Fibroblast of skin of right biceps (primary cell): ENCODE data around the gene DNAJC6.
"Not testable (repeated sequence)": the region's sequence is repeated elsewhere in the genome, so short reads cannot be mapped to it uniquely, and the experiment has no call there.

Experiments
- DNase-seq: peaks from one replicate; pipeline ENCODE4 v3.0.0-alpha.2; 2013

The DNAJC6 gene

DNA sequence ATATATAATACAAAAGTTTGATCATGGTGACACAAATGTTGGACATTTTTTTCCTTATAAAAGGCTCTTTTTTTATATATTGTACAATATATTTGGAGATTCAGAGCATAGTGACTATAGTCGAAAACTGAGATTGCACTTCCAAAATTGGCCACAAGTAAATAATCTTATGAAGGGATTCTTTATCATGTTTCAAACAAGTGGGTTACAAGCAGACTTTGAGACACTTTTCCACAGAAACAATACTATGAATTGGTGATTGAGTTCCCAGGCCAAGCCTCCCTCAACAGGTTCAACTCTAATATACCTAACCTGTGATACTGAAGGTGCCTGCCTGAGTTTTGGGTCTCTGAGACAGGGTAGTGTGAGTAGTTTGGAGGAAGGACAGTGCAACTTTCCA, 124.9 kb downstream of the DNAJC6 start:
- no peak for DNase-seq

DNA sequence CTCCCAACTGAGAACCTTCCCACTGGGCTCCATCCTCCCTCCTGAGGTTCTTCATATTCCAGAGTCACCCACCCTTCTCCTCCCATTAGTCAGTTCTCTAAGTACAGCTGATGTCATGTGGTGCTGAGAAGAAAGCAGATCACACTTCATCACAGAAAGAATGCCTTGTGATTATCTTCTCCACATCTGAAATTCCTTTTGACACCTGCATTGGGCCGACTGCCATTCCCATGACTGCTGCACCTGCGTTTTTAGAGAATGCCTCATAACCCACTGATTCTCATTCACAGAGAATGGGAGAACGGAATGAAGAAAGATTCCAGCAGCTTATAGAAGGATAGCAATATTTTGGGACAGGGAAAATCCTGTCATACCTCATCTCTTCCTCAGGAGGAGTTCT, 125.4 kb downstream of the DNAJC6 start:
- peak; percentile 14 for DNase-seq

DNA sequence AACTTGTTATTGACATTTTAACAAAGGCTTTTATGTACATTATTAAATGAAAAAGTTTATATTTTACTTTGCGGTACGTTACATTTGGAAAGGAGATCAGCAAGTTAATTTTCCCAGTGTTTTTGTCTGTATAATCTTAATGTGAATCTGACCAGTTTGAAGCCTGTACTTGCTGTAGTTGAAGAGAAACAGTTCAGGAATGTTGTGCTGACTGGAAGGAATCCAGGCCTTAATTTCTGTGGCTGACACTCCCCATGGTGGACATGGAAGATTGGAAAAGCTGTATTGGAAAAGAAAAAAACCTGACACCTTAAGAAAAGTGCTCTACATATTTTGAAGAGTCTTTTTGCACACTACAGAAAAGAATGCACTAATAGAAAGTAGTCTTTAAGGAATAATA, 126.6 kb downstream of the DNAJC6 start:
- peak; percentile 75 for DNase-seq

- no peak for DNase-seq
These were observed 128.3 kb downstream of the DNAJC6 start for GRCh38 chr1:65437616-65438015.

GRCh38 chr1:65440322-65440900, 131.1 kb downstream of the DNAJC6 start:
- DNase-seq: no peak

- DNase-seq: peak; percentile 74
These were observed 131.6 kb downstream of the DNAJC6 start for GRCh38 chr1:65440915-65441314.

DNA sequence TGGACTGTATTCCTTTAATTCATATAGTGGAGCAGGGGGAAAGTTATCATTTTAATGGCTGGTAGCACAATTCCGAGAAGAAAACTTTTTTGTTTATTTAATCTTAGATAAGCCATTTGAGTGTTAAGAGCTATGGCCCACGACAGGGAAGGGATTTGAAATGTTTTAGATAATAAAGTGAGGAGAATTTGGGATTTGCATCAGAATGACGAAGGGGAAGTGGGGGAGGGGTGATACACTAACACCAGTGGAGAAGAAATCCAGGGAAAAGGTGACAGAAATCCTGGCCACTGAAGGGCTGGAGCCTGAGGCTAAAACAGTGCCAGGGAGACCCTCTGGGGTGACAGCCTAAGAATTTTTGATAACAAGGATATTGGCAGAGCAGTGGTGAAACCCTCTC, 132.1 kb downstream of the DNAJC6 start:
- no peak for DNase-seq

- no peak for DNase-seq
These were observed 133.1 kb downstream of the DNAJC6 start for GRCh38 chr1:65442442-65442841.

- no peak for DNase-seq
These were observed 134.3 kb downstream of the DNAJC6 start for GRCh38 chr1:65443647-65444046.

DNA sequence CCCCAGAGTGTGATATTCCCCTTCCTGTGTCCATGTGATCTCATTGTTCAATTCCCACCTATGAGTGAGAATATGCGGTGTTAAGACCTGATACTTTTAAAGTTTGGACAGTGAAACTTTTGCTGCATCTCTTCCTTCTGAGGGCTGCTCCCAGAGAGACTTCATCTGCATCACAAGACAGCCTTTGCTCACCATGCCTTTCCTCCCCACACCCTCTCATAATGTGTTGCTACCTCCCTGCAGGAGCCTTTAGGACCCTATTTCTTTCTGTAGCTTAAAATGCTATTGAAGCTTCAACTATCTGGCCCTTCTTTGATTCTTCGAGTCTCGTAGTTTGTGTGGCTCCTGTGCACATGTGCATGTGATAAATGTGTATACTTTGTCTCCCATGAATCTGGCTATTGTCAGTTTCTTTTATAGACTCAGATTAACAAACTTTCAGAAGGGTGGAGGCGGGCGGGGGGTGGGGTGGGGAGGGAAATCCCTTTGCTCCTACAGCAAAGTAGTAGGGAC, 134.8 kb downstream of the DNAJC6 start:
- no peak for DNase-seq

DNA sequence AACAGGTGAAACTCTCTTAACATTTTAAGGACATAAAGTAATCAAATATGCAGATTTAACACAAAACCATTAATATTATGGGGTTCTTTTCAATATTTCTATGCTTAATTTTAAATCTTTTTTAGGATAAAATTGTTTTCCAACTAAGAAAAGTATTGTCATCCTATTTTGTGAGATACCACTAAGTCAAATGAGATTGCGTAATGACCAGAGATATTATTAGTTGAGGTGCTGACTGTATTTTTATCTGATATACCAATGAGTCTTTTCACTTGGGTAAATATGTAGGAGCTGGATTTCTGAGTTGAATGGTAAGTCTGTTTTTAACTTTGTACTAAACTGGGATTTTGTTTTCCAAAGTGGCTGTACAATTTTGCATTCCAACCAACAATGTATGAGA, 136.5 kb downstream of the DNAJC6 start:
- no peak for DNase-seq

DNA sequence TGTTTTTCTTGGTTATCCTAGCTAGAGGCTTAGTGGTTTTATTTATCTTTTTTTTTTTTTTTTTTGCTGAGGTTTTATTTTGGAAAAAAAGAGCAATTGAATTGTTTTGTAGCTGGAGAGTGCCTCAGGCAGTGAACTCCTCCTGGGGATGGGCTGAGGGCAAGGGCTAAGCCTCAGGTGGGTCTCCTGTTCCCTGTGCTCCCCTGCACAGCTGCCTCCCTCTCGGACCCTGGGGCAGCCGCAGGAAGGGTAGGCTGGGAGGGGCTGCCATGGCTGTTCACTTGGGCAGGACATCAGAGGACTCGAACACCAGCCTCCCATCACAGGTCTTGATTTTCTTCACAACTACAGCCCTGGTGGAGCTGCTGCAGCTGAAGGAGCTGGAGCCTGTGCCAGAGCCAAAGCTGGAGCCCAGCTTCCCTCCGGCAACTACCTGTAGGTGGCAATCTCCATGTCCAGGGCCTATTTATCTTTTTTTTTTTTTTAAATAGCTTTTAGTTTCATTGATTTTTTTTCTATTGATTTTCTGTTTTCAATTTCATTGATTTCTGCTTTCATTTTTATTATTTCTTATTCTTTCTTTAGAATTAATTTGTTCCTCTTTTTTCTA, 140.0 kb downstream of the DNAJC6 start:
- no peak for DNase-seq

- DNase-seq: not testable (repeated sequence)
These were observed 146.3 kb downstream of the DNAJC6 start for GRCh38 chr1:65455678-65456077.

DNA sequence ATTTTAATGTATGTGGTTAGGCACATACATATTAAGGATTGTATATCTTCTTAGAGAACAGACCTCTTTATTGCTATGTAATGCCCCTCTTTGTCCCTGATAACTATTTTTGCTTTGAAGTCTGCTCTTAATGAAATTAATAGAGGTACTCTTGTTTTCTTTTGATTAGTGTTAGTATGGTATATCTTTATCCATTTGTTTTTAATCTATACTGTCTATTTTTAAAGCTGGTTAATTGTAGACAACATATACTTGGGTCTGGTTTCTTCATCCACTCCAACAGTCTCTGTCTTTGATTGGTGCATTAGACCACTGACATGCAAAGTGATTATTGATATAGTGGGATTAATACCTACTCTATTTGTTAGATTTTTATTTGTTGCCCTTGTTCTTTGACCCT, 147.1 kb downstream of the DNAJC6 start:
- DNase-seq: no peak

DNA sequence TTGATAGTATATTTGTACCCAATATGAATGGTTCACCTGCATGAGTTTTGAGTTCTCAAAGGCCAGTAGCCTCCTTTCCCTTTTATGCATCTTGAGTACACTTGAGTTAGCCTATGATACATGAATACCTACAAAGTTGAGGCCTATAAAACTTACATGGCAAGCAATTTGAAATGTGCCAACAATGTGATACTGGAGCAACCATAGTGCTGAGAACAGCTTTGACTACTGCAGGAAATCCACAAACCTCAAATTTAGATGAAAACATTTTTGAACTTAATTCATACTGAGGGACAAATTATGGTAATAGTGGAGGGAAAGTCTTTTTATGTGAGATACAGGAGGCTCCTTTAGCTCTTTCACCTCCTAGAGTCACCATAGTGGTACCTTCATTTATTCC, 148.5 kb downstream of the DNAJC6 start:
- no peak for DNase-seq

DNA sequence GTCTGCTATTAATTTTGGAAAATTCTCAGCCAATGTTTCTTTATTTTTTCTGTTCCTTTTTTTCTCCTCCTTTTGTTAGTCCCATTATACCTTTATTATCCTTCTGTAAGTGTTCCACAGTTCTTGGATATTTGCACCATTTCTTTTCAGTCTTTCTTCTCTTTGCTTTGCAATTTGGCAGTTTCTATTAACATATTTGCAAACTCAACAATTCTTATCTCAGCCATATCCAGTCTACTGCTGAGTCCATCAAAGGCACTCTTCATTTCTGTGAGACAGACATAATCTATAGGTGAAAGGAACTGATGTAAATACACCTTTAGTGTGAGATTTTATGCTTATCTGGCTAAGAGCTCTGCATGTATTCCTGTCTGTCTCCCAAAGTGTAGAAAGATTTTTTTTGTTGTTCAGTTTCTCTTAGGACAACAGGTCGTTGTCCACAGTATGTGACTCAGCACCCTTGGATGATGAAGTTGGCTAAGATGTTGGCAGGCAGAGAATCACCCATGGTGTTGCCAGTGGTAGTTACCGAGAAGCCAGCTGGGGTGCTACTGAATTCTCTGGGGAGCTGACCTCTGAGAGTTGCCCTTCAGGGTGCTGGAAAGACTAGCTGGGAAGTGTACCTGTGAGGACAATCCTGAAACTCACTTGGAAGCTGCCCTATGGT, 149.5 kb downstream of the DNAJC6 start:
- no peak for DNase-seq

- DNase-seq: peak; percentile 33
These were observed 150.0 kb downstream of the DNAJC6 start for GRCh38 chr1:65459397-65459768.
